ENCODE measurements around the gene PRR5L.
"Not testable (repeated sequence)": the region's sequence is repeated elsewhere in the genome, so short reads cannot be mapped to it uniquely, and the experiment has no call there.

Gene PRR5L

DNA sequence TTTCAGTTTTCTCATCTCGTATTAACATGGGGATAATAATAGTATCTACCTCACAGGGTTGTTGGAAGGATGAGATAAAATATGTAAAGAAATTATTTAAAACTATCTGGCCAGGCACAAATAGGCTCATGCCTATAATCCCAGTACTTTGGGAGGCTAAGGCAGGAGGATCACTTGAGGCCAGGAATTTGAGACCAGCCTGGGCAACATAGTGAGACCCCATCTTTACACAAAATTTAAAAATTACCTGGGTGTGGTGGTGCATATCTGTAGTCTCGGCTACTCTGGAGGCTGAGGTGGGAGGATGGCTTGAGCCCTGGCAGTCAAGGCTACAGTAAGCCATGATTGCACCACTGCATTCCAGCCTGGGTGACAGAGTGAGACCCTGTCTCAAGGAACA is 215.0 kb downstream of the PRR5L start:
- DNase-seq: not testable (repeated sequence)

DNA sequence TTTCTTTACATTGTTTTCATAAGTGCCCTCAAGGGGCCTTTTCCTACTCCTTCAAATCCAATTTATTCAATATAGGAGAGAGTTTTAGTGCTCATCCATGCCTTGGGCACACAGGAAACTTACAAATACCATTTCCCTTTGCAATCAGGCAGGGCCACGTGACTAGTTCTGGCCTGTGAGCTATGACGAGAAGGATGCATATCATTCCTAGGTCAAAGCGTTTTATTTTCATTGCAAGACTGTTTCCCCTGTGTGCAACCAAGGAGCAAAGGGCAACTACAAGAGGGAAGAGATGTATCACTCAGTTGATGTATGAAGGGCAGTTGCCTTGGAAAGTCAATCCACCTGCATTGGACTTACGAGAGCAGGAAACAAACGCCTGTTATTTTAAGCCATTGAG is 215.9 kb downstream of the PRR5L start:
- DNase-seq: no peak

DNA sequence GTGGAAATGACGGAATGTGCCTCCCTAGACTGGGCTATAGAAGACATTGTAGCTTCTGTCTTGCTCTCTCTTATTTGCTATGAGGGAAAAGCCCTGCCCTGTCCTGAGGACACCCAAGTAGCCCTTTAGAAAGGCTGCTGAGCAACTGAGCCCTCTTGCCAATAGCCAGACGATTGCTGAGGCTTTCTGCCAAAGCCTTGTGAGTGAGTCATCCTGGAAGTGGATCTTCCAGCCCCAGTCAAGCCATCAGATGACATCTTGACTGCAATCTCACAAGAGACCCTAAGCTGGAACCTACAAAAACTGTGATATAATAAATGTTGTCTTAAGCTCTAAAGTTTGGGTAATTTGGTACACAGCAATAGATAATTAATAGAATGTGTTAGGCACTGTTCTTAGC is 217.9 kb downstream of the PRR5L start:
- DNase-seq: no peak
